IPS DF 6.9 (cell line): Measurements from ENCODE around the gene TACC2.

Source experiments
- DNase-seq: peaks from one replicate; pipeline ENCODE4 v3.0.0-alpha.2; 2013; ENCODE audit warnings: low read depth, low spot score
- H3K27ac ChIP-seq: one replicate; pipeline ENCODE4 v1.5.1; 2013; ENCODE audit warnings: low read length, control low read depth
- H3K27me3 ChIP-seq: 2 replicates; pipeline ENCODE4 v1.6.1; 2013; ENCODE audit warnings: mild to moderate bottlenecking, low read length; ENCODE audit not compliant: control insufficient read depth, insufficient read depth
- H3K36me3 ChIP-seq: 2 replicates; pipeline ENCODE4 v1.6.1; 2013; ENCODE audit warnings: low read length; ENCODE audit not compliant: control insufficient read depth, insufficient read depth
- H3K4me1 ChIP-seq: 2 replicates; pipeline ENCODE4 v1.6.1; 2013; ENCODE audit warnings: low read length; ENCODE audit not compliant: control insufficient read depth, insufficient read depth
- H3K4me3 ChIP-seq: 2 replicates; pipeline ENCODE4 v1.5.1; 2013; ENCODE audit warnings: mild to moderate bottlenecking, low read length
- H3K9me3 ChIP-seq: 2 replicates; pipeline ENCODE4 v1.6.1; 2013; ENCODE audit warnings: low read length, inconsistent platforms; ENCODE audit not compliant: control insufficient read depth, insufficient read depth
- WGBS: extraction: QIAGEN DNeasy Blood & Tissue Kit; methylation state at CpG from one replicate; pipeline ENCODE4 v1.1.7; 2013; ENCODE audit warnings: mixed read lengths, missing lambda C conversion rate; ENCODE audit not compliant: insufficient read length, insufficient coverage; 5-methylcytosine and 5-hydroxymethylcytosine counted together

Gene TACC2

DNA sequence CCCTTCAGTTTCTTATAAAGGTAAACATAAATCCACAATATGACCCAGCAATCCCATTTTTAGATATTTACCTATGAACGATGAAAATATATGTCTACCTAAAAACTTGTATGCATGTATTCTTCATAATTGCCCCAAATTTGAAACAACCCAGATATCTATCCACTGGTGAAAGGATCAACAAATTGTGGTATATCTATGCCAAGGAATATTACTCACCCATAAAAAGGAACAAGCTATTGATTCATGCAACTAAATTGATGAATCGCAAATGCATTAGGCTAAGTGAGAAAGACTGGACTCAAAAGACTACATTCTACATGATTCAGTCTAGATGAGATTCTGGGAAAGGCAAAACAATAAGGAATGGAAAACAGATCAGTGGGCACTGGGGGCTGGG is 156.2 kb downstream of the TACC2 start:
- Histone ChIP-seq H3K4me3 (no peak overlapping the region), H3K27ac (no peak overlapping the region), H3K36me3 (peaks cover 2% of the 10 kb centered on the region; the same call in 1 of the 2 replicates), H3K9me3 (no peaks in the 10 kb centered on the region), H3K4me1 (peaks cover 3% of the 10 kb centered on the region; the same call in 1 of the 2 replicates), H3K27me3 (no peaks in the 10 kb centered on the region)
- DNase-seq: no peak
- no CpG with 5 or more reads among the region's 2 CpGs for WGBS

- Histone ChIP-seq H3K27ac (no peak overlapping the region), H3K27me3 (no peaks in the 10 kb centered on the region), H3K9me3 (no peaks in the 10 kb centered on the region), H3K4me1 (peaks cover 4% of the 10 kb centered on the region), H3K36me3 (peaks cover 2% of the 10 kb centered on the region; the same call in 1 of the 2 replicates), H3K4me3 (no peak overlapping the region)
- no peak for DNase-seq
- no CpG with 5 or more reads among the region's 7 CpGs for WGBS
These were observed 158.7 kb downstream of the TACC2 start for GRCh38 chr10:122147663-122148062.

GRCh38 chr10:122148876-122149560 is 160.1 kb downstream of the TACC2 start:
- Histone ChIP-seq H3K9me3 (no peaks in the 10 kb centered on the region), H3K27ac (no peak overlapping the region), H3K4me1 (peaks cover 4% of the 10 kb centered on the region), H3K36me3 (peaks cover 2% of the 10 kb centered on the region; the same call in 1 of the 2 replicates), H3K27me3 (no peaks in the 10 kb centered on the region), H3K4me3 (no peak overlapping the region)
- WGBS: no CpG with 5 or more reads among the region's 15 CpGs
- DNase-seq: no peak

DNA sequence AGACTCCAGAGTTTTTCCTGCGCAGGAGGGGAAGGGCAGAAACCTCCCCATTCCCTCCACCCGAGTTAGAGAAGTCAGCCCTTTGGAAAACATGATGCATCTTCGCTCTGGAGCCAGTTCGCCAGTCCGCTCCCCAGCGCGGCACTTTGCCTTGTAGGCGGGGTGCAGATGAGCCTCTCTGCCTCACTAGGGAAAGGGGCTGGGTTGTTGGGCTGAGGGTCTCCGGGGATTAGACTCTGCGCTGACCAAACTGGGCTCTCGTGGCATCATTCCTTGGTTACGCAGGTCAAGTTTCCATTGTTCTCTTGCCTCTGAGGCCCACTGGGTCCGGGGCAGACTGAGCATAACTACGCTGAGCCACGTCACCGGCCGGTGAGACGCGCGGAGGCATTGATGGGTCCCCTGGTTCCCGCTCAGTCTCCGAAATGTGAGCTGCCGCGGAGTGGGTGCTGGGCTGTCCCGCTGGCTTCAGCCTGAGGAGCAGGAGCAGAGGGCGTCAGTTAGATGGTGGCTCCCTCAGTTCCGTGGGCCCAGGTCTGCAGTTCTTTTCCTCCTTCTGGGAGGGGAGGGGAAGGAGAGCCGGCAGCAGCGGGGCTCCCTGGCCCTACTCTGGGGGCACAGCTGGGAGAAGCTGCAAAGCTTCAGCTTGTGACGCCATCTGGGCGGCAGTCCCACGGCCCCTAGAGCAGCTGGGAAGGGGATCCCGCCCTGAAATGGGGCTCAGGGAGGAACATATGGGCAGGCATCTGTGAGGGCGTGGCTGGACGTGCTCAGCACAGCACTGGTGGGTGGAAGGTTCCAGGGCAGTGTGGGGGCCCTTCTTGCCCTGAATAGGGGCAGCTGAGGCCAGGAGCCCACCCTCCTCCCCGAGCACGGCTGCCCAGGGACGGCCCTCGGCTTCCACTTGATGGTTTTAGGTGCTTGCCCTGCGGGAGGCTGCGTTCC is 160.9 kb downstream of the TACC2 start:
- Histone ChIP-seq H3K4me1 (peaks cover 4% of the 10 kb centered on the region), H3K27me3 (no peaks in the 10 kb centered on the region), H3K36me3 (0 out of 2 replicates have a peak, but pooled peaks cover under 1% of the 10 kb centered on the region), H3K27ac (no peak overlapping the region), H3K9me3 (no peaks in the 10 kb centered on the region), H3K4me3 (no peak overlapping the region)
- DNase-seq: no peak
- no CpG with 5 or more reads among the region's 41 CpGs for WGBS

DNA sequence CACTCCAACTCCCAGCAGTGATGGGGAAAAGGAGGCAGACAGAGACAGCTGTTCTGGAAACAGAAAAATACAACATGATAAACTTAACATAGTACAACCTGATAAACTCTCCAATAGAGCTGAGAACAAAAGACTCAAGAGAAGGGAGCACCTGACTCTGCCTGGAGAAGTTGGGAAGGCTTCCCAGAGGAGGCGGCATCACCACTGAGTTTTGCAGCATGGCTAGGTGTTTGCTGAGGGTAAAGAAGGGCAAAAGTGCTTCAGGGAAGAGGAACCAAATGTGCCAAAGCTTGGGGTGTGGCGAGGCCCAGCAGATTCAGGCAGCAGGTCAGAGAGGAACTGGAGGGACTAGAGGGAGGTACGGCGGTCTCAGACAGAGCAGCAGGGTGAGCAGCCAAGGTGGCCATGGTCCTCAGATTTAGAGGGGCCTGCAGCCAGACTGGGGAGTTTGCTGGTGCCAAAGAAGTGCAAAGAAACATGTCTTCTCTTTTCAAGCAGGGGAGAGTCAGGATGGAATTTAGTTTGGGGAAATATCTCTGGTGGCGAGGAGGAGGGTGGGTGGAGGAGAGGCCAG is 162.2 kb downstream of the TACC2 start:
- Histone ChIP-seq H3K4me1 (peaks cover 5% of the 10 kb centered on the region), H3K9me3 (no peaks in the 10 kb centered on the region), H3K27ac (no peak overlapping the region), H3K36me3 (no peaks in the 10 kb centered on the region), H3K4me3 (no peak overlapping the region), H3K27me3 (no peaks in the 10 kb centered on the region)
- no peak for DNase-seq
- WGBS: no CpG with 5 or more reads among the region's 5 CpGs

- no CpG with 5 or more reads among the region's 9 CpGs for WGBS
- no peak for DNase-seq
- Histone ChIP-seq H3K9me3 (no peaks in the 10 kb centered on the region), H3K27ac (no peak overlapping the region), H3K27me3 (no peaks in the 10 kb centered on the region), H3K36me3 (no peaks in the 10 kb centered on the region), H3K4me3 (no peak overlapping the region), H3K4me1 (peaks cover 5% of the 10 kb centered on the region)
These were observed 163.6 kb downstream of the TACC2 start for GRCh38 chr10:122152544-122152943.

DNA sequence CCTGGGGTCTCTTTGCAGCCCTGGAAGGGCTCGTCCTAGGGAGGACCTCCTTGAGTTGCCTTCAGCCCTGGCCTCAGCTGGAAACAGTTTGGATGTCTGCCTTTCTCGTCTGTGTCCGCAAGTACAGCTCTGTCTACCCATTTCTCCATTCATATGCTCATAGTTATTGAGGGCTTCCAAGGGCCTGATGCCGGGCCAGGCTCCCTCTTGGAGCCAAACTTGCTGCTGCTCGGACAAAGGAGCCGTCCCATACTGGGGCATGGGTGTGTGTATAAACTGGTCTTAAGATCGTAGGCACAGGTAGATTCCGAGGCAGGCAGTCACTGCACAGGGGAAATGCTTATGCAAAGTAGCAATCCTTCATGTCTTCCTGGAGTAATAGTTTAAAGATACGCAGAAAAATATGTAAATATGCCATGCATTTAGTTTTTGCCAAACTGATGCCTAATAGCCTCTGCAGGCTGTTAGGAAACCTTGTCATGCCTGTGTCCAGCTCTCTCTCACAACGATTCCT is 165.1 kb downstream of the TACC2 start:
- Histone ChIP-seq H3K27me3 (no peaks in the 10 kb centered on the region), H3K4me3 (no peak overlapping the region), H3K9me3 (no peaks in the 10 kb centered on the region), H3K36me3 (no peaks in the 10 kb centered on the region), H3K27ac (no peak overlapping the region), H3K4me1 (peaks cover 4% of the 10 kb centered on the region)
- no peak for DNase-seq
- no CpG with 5 or more reads among the region's 10 CpGs for WGBS

- Histone ChIP-seq H3K27ac (no peak overlapping the region), H3K9me3 (no peaks in the 10 kb centered on the region), H3K36me3 (no peaks in the 10 kb centered on the region), H3K4me3 (no peak overlapping the region), H3K27me3 (no peaks in the 10 kb centered on the region), H3K4me1 (peaks cover 6% of the 10 kb centered on the region)
- no CpG with 5 or more reads among the region's 22 CpGs for WGBS
- DNase-seq: no peak
These were observed 165.8 kb downstream of the TACC2 start for GRCh38 chr10:122154545-122155366.

GRCh38 chr10:122157451-122157850 is 168.5 kb downstream of the TACC2 start:
- WGBS: no CpG with 5 or more reads among the region's 5 CpGs
- H3K27me3 ChIP-seq: no peaks in the 10 kb centered on the region

More at GRCh38 chr10:122157451-122157850, 168.5 kb downstream of the TACC2 start:
- no peaks in the 10 kb centered on the region for H3K36me3 ChIP-seq
- H3K4me3 ChIP-seq: no peak overlapping the region
- no peak for DNase-seq
- H3K9me3 ChIP-seq: no peaks in the 10 kb centered on the region
- H3K27ac ChIP-seq: no peak overlapping the region
- H3K4me1 ChIP-seq: peaks cover 6% of the 10 kb centered on the region
